GM21529 (cell line): ENCODE results near the gene CNOT6.

Source experiments
- ATAC-seq: cut with Tn5 transposase; IDR thresholded peaks from one replicate; pipeline ENCODE4 v1.9.1; 2021; ENCODE audit not compliant: unreplicated experiment

CNOT6 gene

GRCh38 chr5:180598797-180599589 is 104.8 kb downstream of the CNOT6 start:
- no peak for ATAC-seq

GRCh38 chr5:180599590-180599914 is 105.4 kb downstream of the CNOT6 start:
- ATAC-seq = no peak

- no peak for ATAC-seq
These were observed 105.9 kb downstream of the CNOT6 start for GRCh38 chr5:180599981-180600553.

DNA sequence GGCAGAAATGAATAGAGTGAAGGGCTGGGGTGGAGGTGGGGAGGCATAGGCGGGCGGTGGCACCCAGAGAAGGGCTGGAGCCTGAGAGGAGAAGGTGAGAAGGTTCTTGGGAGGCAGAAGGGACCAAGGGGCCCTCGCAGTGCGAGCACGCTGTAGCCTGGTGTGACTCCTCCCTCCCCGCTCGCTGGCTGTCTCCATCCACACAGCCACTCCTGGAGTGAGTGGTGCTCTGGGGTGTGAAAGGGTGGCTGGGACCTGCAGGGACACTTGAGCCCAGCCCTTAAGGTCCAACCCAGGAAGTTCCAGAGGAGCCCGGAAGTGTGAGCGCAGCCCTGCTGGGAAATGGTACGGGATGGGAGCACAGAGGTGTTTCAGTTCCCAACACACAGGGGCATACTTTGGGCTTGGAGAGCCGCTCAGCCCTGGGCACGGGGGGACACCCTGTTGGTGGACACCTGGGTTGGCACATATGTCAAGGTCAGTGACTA is 106.4 kb downstream of the CNOT6 start:
- ATAC-seq = no peak

DNA sequence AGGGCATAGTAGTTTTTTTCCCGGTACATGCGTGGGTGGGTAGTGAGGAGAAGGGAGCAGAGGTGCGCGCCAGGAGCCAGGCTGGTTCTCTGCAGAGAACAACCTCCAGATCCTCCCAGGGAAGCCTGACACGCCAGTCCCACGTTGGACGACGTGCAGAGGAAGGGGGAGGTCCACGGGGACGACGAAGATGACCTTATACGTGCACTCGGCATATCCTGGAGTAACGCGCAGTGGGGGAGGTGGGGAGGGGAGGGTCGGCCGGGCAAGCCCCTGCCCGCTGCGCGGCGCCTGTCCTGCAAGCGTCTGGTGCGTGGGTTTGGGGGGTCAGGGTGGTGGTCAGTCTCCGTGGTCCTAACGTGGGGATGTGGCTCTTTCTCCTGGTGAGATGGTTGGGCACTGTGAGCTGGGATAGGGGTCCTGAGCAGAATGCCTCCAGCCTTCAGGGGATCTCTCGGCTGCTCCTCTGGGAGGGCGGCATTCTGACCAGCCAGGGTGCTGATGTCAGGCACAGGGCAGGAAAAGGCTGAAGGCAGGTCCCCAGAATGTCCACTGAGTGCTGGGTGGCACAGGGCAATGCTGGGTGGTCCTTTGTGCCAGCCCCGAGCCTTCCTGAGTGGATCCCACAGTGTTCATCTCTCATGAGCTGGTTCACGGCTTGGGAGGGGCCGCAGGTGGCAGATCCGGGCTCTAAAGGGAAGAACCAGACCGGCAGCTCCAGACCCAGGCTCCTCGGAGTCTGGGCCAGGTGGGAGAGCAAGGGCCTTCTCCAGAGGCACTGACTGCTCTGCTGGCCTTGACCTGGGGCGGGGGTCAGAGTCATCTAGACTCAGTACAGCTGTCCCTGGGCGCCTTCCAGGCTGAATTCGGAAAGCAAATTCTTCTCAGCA is 107.7 kb downstream of the CNOT6 start:
- no peak for ATAC-seq

DNA sequence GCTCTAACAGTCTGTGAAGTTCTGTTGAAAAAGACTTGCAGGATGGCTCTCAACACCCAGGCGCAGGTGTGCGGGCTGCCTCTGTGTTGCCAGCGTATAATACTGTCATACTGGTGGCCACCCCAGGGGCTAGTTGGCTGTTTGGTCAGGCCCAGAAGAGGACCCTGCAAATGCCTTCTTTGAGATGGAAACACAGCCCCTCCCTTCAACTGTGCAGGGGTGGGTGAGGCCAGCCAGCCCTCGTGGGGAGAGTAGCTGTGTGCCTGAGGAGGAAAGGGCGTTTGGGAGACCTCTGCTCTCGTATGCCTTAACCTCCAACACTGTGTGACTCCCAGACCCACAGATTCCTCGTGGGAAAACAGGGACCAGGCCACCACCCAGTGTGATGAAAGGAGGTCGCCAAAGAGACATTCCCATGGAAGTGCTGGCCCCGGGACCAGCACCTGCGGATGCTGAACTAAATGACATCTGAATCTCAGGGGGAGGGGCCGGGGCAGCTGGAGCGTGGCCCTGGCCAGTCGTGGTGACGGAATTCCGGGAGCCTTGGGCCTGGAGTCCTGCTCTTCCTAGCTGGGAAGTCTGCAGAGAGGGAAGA is 108.4 kb downstream of the CNOT6 start:
- no peak for ATAC-seq

DNA sequence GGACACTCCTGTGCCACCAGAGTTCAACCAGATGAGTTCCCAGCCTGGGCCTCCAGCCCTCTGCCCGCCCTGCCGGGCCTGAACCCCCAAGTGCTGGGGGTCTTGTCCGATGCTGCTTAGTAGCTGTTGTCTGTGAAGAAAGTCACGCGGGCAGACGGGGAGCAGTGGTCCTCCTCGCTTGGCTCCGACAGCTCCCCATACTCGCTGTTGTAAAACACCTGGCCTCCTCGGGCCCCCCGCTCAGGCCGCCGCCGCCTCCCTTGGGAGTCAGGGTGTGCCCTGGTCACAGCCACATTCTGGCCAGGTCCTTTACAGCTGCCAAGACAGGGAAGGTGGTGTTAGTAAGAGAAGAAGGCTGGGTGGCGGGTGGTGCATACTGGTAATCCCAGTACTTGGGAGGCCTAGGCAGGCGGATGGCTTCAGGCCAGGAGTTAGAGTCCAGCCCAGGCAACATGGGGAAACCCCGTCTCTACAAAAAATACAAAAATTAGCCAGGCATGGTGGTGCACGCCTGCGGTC is 109.0 kb downstream of the CNOT6 start:
- no peak for ATAC-seq

GRCh38 chr5:180604271-180604670 is 110.1 kb downstream of the CNOT6 start:
- no peak for ATAC-seq

DNA sequence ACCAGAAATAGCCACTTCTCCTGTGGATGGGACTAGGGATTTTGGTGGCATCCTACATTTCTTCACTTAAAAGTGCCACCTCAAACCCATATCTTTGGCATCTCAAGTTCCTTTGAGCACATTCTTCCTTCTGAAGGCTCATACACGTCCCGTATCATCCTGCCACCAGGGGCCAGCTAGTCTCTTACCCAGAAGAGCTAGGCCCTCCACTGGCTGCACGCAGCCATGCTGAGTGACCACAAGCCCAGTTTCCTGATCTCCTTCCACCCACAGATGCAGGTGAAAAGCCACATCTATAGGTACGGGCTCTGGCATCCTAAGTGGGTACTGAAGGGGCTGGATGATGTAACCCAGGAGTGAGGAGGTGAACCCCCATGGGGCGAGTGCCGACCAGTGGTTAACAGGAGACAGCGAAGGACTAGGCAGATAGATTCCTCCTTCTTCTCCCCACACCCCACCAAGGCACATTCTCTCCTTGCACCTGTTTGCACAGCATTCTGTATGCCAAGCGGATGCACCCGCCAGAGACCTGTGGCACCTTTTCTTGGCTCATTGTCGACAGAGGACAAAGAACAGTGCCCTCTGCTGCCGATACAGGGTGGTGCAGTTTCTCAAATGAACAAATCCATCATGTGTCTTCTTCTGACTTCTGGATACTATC is 111.5 kb downstream of the CNOT6 start:
- no peak for ATAC-seq

GRCh38 chr5:180606215-180606785 is 112.1 kb downstream of the CNOT6 start:
- ATAC-seq = no peak

- no peak for ATAC-seq
These were observed 113.8 kb downstream of the CNOT6 start for GRCh38 chr5:180607861-180608571.

DNA sequence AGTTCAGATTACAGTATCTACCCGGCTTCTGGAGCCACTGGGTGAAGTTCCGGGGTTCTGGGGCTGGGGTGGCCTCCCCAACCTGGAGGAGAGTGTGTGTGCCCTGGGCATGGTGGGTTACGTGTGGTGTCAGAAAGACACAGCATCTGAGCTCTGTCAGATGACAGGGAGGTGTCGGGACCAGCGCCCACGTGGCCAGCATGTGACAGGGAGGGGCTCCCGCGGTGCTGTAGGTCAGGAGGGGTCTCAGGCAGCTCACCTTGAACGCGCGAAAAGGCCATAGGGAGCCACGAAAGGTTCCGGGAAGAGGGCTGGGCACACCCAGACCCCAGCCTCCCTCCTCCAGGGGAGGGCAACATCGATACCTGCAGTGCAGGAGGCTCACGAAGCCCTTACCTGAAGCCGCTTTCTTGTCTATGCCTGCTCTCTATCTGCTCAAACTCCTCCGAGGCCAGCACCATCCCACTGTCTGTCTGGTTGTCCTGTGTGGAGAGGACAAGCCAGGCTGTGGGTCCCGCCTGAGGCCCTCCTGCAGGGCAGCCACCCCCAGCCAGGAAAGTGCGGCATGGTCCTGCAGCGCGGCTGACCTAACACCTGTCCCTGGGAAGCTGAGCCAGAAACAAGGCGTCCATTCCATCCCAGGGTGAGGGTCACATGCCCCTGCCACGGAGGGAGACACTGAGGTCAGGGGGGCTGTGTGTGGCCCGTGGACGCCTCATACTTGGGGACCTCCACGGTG is 114.6 kb downstream of the CNOT6 start:
- ATAC-seq = no peak

DNA sequence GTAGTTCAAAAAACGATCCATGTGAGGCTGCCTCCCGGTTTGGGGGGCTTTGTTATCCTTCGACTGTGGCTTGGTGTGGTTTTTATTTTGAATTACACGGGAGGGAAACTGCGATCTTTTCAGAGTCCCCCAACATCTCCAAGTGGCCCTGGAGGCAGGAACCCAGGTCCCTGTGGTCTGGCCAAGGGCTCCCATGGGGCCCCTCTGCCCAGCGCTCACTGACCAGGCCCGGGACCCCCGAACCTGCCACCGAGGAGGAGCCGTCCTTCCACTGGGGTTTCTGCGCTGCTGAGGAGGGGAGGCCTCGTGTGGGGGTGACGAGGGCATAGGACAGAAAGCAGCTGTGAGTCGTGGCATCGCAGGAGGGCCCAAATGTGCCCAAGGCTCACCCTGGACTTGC is 115.2 kb downstream of the CNOT6 start:
- no peak for ATAC-seq

DNA sequence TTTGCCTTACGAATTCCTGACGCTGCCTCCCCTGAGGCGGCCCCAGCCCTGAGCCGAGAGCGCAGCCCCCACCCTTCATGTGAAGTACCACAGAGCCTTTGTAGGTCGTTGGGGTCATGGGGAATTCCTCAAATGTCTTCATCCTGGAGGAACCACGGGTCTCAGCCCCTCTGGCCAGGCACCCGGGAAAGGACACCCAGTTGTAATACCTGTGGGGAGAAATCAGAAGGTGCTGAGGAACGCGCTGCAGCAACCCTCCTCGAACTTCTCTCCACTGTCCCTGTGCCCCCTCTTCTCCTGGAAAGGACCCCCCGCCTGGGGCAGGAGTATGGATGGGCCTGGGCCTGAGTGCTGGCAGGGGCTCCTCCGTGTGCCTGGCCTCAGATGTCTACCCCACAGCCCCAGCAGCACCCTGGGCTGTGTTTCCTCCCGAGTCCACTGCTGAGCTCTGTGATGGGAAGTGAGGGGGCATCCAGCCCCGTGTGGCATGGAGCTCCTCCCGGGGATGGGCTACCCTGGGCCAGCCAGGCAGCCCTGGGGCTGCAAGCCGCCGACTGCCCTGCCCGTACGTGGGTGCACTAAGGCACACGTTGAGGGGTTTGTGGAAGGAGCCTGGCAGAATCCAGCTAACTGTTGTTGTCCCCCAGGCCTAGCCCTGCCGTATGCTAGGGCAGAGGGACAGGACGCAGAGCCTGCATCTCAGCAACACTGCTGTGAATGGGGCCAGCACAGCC is 115.8 kb downstream of the CNOT6 start:
- no peak for ATAC-seq

DNA sequence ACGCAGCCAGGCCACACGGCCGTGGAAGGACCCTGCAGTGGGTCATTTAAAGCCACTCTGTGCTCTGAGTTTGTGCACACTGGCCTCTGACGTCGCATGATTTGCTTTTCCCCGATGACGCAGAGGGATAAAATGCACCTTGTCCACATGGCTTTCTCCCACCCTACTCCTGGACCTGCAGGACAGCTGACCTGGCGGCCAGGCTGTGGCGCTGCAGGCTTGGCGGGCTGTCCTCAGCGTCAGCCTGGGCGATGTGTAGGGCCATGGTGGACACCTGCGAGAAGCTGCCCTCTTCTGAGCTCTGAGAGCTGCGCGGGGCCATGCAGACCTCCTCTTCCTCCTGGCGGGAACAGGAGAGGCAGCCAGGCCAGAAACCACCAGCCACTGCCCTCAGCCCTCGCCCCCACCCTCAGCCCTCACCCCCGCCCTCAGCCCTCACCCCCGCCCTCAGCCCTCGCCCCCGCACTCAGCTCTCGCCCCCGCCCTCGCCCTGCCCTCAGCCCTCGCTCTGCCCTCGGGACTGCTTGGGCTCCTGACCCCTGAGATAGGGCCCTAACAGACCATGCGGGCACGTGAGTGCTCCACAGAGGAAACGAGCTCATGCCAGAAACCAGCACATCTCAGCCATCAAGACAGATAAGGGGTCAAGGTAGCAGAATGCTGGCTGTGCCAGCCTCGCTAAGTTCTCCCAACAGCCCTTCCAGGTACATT is 117.1 kb downstream of the CNOT6 start:
- ATAC-seq = no peak

GRCh38 chr5:180612683-180613082 is 118.5 kb downstream of the CNOT6 start:
- ATAC-seq = no peak

GRCh38 chr5:180613188-180613813 is 119.1 kb downstream of the CNOT6 start:
- ATAC-seq = no peak
